Mucosa of stomach (tissue), 1 donor: ENCODE results near the gene WFDC8.

Experiments used
- H3K27me3 ChIP-seq: one replicate; pipeline ENCODE4 v1.7.0; 2013; ENCODE audit warnings: mild to moderate bottlenecking, low read length; ENCODE audit not compliant: control insufficient read depth, insufficient read depth
- H3K36me3 ChIP-seq: one replicate; pipeline ENCODE4 v1.7.0; 2013; ENCODE audit warnings: low read length; ENCODE audit not compliant: control insufficient read depth, insufficient read depth
- H3K4me1 ChIP-seq: one replicate; pipeline ENCODE4 v1.7.0; 2013; ENCODE audit warnings: mild to moderate bottlenecking, low read length; ENCODE audit not compliant: control insufficient read depth, insufficient read depth
- H3K4me3 ChIP-seq: one replicate; pipeline ENCODE4 v1.7.0; 2013; ENCODE audit warnings: low read length
- H3K9ac ChIP-seq: one replicate; pipeline ENCODE4 v1.7.0; 2013; ENCODE audit warnings: mild to moderate bottlenecking, low read length, moderate library complexity
- H3K9me3 ChIP-seq: one replicate; pipeline ENCODE4 v1.7.0; 2013; ENCODE audit warnings: mild to moderate bottlenecking, low read length, moderate library complexity; ENCODE audit not compliant: control insufficient read depth
- donor health status: Pancreatic carcinoma.

The WFDC8 gene

DNA sequence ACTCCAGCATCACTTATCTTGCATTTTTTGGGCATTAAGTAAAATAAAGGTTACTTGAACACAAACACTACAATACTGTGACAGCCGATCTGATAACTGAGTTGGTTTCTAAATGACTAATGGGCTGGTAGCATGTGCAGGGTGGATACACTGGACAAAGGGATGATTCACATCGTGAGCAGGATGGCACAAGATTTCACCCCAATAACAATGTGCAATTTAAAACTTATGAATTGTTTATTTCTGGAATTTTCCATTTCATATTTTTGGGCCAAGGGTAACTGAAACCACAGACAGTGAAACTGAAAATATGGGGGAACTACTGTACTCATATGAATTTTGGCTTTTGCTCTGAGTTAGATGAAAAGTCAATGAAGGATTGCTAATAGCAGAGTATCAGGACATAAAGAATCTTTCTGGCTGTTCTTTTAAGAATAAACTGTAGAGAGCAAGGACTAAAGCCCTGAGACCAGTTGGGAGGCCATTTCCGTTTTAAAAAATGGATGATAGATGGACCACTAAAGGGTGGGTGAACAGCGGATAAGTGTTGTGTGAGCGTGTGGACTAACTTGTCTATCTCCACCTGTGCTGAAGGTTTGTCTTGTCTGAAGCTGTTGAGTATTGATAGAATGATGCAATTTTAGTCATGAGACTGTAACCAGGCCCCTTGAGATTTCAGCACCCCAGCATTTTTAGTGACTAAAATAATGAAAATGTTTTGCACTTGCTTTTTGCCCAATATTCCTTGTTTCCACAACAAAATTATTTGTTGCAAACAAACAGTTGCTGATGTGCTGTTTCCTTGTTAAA is 71.9 kb downstream of the WFDC8 start:
- no peaks in the 10 kb centered on the region for H3K4me1 ChIP-seq

GRCh38 chr20:45506398-45506797 is 72.7 kb downstream of the WFDC8 start:
- no peaks in the 10 kb centered on the region for H3K4me1 ChIP-seq
- no peaks in the 10 kb centered on the region for H3K9me3 ChIP-seq
- H3K36me3 ChIP-seq, result no peaks in the 10 kb centered on the region
- H3K9ac ChIP-seq, result no peak overlapping the region
- H3K4me3 ChIP-seq, result no peak overlapping the region
- no peaks in the 10 kb centered on the region for H3K27me3 ChIP-seq

More for the DNA sequence above, 71.9 kb downstream of the WFDC8 start:
- no peaks in the 10 kb centered on the region for H3K9me3 ChIP-seq
- no peaks in the 10 kb centered on the region for H3K36me3 ChIP-seq
- no peaks in the 10 kb centered on the region for H3K27me3 ChIP-seq
- H3K9ac ChIP-seq, result no peak overlapping the region
- no peak overlapping the region for H3K4me3 ChIP-seq

- no peaks in the 10 kb centered on the region for H3K36me3 ChIP-seq
- H3K27me3 ChIP-seq, result no peaks in the 10 kb centered on the region
- no peak overlapping the region for H3K9ac ChIP-seq
Observed at GRCh38 chr20:45503403-45503802, 75.7 kb downstream of the WFDC8 start.

DNA sequence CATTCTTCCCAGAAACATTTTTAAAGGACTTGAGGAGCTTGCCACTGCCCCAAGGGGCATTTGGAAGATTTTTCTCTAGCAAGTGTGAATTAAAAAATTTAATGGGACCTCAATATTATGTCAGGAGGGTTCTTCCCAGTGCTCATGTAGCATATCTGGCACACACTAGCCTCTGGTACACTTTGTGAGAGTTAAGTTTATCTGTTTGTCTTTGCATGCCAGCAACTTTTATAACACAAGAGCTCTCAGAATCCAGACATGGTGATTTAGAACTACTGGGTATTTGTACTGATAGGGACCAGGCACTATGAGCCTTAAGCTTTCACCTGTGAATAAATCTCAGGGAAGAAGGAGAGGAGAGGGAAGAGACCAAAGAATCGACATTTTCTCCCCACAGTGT is 76.5 kb downstream of the WFDC8 start:
- no peak overlapping the region for H3K9ac ChIP-seq
- peaks cover 5% of the 10 kb centered on the region for H3K4me1 ChIP-seq
- H3K4me3 ChIP-seq, result no peak overlapping the region
- H3K27me3 ChIP-seq, result no peaks in the 10 kb centered on the region
- no peaks in the 10 kb centered on the region for H3K36me3 ChIP-seq
- no peaks in the 10 kb centered on the region for H3K9me3 ChIP-seq

More at GRCh38 chr20:45503403-45503802, 75.7 kb downstream of the WFDC8 start:
- Histone ChIP-seq H3K4me3 (no peak overlapping the region), H3K4me1 (peaks cover 5% of the 10 kb centered on the region), H3K9me3 (no peaks in the 10 kb centered on the region)
